GDM1 (cell line): ENCODE measurements around the gene RTN4.
"Not testable (repeated sequence)": the region's sequence is repeated elsewhere in the genome, so short reads cannot be mapped to it uniquely, and the experiment has no call there.

Experiments used
- DNase-seq: peaks from one replicate; lab custom pipeline; 2025; lab: John Stamatoyannopoulos, UW

The RTN4 gene

DNA sequence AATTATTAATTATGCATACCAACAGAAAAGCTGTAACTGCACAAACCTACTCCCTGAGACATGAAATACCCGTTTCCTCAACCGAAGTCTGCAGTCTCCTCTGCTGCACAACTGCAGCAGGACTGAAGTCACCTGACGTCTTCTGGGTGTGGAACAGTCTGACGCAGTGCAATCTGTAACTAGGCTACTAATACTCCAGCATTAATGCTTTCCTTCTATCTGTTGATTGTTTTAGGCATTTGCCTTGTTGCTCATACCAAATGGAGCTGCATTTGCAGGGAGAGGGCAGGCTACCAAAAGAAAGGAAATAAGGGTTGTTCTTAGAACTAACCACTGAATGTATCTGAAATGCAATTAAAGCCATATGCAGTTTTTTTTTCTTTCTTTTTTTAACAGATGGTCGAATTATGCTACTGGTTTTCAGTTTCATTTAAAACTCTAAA is 40.1 kb downstream of the RTN4 start:
- peak; percentile 40 for DNase-seq

DNA sequence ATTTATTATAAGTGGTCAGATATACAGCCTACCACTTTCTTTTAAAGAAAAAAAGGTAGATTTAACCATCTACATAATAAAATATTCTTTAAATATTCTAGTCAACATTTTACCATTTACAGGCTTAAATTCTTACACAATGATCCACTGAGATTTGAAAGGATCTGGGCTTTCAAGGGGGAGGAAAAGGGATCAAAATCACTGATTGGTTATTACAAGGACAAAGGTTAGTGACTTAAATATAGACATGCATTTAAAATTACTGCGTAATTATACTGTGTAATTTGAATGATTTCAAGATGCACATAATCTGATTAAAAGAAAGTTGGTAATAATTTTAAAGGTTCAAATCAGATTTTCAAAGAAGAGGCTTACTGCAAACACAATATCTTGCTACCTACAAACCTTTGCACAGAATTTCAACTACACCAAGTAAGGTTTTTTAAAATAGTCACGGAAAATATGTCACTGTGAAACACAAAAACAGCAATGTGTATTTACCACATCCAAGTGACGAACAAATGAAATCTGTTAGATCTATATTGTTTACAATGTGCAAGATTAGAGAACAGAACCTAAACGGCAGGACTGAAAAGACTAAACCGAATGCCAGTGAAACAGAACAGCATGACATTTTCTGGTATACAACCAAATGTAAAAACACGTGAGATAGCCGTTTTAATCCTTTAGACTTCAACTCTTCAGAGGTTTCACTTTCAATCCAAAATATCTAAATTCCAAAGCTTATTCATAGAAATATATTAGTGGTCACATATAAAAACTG is 40.8 kb downstream of the RTN4 start:
- no peak for DNase-seq

DNA sequence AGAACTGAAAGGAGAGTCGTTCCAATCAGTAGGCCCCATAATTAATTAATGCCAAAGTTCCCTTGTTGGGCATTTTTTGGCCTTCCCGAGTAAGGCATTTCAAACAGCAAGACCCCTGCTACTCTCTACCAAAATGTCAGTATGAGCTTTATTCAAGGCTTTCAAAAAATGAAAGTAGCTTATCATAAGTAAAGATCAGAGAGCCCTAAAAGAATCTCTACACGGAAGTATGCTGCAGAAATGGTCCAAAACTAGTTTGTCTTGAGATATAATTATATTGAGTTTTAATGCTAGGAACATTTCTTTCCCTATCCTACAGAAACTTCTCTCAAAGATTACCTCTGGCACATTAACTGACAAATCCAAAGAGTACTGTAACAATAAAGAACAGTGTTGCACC is 43.9 kb downstream of the RTN4 start:
- DNase-seq, result no peak

DNA sequence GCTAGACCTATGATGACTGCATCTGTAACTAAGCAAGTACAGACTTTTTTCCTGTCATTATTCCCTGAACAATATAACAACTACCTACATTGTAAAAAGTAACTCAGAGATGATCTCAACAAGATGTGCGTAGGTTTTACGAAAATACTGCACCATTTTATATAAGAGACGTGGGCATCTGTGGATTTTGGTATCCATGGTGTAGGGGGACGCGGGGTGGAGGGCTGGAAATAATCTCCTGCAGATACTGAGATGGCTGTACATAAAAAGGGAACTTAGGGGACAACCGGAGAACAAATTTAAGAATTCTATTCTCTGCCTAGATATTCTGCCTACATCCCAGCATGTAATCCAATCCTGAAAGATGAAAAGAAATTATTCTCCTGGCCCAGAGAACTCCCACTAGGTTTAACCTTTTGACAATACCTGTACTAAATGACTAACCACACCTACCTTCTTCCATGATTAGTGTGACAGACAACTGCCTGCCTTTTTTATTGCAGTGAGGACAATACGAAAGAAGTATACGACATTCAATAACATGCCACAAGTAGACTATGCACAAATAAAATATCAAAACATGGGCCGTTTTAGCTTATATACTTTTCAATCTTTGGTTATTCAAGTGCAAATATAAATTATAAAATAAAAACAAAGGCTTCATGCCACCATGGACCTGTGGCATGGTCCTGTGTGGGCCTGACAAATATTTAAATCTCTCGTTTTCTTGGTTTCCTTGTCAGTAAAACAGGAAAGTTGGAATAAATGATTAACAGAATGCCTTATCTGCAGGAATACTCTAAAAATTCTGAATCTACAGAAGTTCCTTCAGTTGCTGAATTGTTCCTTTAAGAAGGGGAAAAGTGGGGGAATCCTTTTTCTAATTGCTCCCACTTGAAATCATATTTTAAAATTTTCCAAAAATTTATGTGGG is 46.3 kb downstream of the RTN4 start:
- DNase-seq, result no peak

DNA sequence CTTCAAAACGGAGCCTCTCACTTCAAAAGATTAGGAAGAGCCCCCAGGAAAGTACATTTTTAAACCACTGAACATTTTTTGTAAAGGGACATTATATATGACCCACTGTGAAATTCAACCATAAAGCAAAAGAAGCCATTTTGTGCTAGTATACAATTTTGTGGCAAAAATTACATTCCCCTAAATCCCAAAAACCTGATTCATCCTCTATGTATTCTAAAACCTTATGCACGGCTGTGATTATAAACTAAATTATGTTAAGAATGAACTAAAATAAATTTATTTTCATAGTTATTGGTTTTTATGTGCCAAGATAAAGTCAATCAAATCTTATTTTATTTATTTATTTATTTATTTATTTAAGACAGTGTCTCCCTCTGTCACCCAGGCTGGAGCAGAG is 48.5 kb downstream of the RTN4 start:
- DNase-seq, result no peak

DNA sequence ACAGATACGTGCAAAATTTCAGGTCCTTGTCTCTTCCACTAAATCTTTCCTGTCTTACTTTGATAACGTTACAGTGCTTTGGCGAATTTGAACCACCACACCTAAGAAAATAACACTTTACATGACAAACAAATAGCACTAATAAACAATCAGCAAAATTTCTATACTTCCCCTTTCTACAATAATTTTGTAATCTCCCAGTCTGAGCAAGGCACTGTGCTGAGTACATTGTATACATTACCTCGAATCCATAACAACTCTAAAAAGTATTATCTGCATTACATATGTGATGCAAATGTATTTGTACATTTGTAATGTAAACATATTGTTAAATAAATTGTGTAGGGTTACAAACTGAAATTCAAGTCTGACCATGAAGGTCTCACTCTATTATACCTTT is 49.9 kb downstream of the RTN4 start:
- DNase-seq, result no peak

DNA sequence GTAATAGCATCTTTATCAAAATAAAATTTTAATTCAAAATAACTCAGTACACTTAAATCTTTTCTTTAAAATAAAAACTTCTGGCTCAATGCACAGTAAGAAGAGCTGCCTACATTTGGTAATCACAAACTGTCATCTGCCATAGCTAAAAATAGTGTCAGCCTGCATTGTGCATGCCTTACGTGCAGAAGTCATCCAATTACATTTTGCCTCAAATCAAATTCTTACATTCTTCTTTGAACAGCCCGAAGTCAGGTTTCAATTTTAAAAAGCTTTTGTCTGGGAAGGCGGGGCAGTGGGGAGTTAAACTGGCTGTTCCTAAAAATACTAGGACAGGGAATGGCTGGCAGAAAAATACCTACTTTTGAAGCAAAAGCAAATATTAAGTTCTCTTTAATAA is 51.1 kb downstream of the RTN4 start:
- DNase-seq, result no peak

DNA sequence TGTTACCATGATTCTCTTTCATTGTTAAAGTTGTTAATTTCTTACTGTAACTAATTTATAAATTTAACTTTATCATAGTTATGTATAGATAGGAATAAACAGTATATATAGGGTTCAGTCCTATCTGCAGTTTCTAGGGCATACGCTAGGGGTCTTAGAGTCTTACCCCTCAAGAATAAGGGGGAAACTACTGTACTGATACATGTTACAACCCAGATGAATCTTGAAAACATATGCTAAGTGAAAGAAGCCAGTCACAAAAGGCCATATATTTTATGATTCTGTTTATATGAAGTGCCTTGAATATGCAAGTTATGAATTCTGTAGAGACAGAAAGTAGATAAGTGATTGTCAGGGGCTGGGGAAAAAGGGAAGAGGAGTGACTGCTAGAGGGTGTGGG is 52.4 kb downstream of the RTN4 start:
- no peak for DNase-seq

DNA sequence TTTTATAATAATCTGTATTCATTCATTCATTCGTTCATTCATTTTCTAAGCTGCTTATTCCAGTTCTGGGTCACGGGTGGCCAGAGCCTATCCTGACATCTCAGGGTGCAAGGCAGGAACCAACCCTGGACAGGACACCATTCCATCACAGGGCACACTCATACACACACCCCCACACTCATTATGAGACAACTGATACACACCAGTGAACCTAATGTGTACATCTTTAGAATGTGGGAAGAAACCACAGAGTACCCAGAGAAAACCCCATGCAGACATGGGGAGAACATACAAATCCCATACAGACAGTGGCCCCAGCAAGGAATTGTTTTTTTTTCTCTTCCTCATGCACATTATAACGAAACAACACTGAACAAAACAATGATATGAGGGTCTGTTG is 54.7 kb downstream of the RTN4 start:
- no peak for DNase-seq

DNA sequence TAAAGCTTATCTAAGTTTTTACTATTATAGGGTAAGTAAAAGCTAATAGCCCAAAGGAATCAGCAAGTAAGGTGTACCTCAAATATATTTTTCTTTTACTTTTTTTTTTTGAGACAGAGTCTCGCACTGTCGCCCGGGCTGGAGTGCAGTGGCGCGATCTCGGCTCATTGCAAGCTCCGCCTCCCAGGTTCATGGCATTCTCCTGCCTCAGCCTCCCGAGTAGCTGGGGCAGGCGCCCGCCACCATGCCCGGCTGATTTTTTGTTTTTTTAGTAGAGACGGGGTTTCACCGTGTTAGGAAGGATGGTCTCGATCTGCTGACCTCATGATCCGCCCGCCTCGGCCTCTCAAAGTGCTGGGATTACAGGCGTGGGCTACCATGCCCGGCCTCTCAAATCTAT is 59.6 kb downstream of the RTN4 start:
- not testable (repeated sequence) for DNase-seq

DNA sequence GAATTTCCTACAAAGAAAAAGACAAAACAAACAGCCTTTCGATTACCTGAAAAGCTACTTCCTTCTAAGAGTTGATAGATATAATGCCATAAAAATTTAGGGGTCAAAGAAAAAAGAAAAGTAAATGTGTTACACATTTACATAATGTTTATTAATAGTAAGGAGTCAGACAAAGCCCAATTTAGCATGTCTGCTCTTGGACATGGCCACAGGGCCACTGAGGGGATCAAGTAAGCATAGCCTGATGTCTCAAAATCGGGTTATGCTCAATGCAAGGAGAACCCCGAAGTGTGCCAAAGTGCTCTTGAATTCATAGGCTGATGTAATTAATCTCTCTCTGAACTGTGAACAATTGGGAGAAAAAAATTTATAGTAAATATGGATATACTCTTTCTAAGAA is 61.6 kb downstream of the RTN4 start:
- no peak for DNase-seq

DNA sequence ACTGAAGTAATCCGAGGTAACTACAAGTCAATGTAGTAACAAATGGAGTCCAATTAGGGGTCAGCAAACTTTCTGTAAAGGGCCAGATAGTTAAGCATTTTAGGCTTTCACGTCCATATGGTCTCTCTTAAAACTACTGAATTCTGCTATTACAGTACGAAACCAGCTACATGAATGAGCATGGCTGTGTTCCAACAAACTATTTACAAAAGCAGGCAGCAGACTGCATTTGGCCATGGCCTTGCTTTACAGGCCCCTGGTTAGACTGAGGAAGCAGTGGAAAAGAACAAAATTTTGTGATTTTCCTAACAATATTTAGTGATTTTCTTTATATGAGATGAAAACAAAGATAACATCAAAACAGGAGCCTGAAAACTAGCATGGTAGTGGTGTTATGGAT is 64.0 kb downstream of the RTN4 start:
- no peak for DNase-seq

DNA sequence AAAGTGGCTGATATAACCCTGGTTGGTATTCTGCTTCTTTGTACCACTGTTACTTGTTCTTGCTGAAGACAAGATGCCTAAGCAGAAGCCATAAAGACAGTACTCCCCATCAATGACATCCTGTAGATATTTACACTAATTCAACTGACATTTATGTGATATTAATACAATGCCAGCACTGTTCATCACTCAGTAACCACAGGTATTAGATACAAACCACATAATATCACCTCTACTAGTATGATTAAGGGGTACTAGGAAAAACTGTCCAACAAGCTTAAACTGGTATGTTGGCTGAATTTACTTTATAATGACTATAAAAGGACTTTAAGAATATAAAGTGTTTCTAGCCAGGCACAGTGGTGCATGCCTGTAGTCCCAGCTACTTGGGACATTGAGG is 65.8 kb downstream of the RTN4 start:
- DNase-seq, result no peak

DNA sequence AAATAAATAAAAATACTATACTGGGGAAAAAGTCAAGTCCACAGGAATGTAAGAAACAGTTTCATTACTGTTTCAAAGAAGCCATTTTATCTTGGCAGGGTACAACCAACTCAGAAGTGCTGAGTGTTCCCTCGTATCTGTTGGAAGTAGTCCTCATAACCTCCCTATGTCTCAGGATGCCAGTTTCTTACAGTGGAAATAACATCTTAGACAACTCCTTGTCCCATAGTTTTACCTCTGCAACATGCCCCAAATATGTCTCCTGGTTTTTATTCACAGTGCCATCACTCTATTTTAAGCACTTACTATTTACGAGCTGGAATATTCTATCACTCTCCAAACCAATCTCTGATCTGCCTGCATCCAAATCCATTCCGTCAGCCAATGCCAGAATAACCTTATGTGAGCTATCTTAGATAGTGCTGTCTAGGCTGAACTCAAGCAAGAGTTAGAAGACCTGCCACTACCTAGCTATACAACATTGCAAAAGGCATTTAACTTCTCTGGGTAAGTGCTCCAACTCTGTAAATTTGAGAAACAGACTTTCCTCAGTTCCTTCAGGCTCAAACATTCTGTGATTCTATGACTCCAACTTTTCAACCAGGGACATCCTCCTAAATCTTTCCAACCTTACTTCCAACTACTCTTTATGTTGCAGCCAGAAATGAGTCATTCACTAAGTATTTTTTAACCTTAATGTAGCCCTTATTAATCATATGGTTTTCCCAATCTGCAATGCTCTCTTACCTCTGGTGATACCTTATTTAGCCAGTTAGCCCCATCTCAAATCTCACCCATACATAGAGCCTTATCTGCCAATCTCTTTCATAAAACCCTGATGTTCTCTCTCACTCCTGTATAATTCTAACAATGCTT is 66.7 kb downstream of the RTN4 start:
- DNase-seq, result no peak

DNA sequence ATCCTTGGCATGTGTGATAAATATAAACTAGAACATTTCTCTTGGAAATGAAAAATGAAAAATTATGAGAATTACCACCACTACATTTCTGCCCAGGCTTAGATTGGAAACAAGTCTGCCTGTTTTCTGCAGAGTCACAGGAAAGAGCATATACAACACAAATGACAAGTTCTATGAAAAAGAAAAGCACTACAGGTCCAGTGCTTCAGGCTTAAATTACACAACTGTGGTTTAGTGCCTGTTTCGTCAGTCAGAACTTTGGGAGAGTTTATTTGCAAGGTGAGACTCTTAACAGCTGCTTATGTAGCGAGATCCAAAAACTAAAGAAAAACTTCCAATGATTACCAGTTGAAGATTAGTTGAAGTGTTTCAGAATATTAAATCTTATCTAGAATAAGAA is 68.9 kb downstream of the RTN4 start:
- no peak for DNase-seq

DNA sequence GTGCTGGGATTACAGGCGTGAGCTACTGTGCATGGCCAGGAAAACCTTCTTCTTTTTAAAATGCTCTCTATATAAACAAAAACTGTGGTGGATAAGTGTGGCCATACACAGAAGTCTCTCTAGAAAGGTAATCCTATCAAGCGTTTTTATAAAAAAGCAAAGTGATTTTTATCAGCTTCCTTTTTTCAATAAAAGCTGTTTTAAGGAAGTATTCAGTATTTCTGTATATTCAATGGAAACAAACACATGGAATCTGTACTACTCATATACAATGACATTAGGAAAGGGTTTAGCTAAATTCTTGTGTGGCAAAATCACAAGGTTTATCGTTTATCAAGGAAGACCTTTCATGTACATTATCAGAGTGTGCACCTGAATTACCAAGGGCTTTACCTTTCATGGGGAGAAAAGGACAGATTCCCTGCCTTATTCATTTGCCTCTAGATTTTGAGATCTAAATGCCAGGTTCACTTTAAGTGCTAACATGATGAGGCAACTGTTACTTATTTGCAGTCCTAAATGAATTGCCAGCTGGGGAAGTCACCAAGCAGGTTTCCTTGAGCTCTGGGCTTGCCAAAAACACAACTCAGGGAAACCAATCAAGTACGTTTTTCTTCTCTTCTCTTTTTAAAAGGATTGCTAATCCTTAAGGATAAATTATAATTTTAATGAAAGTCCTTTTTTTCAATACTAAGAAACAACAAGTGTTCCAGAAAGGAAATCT is 70.8 kb downstream of the RTN4 start:
- no peak for DNase-seq

DNA sequence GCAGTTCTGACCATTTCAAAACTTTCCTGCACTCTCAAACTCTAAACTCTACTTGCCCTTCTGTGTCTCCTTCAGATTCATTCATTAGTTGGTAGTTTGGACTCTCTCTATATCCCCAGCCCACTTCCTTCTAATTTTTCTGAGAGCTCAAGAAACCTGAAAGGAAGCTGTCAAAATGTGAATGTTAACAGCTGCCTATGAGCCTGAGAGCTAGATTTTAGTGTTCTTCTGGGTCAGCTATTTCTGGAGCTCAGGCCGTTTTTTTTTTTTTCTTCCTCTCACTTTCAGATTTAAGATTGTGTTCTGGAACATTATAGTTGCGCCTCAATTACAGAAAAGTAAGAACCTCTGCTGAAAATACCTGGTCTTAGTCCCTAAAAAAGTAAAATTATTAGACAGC is 73.1 kb downstream of the RTN4 start:
- DNase-seq, result no peak

DNA sequence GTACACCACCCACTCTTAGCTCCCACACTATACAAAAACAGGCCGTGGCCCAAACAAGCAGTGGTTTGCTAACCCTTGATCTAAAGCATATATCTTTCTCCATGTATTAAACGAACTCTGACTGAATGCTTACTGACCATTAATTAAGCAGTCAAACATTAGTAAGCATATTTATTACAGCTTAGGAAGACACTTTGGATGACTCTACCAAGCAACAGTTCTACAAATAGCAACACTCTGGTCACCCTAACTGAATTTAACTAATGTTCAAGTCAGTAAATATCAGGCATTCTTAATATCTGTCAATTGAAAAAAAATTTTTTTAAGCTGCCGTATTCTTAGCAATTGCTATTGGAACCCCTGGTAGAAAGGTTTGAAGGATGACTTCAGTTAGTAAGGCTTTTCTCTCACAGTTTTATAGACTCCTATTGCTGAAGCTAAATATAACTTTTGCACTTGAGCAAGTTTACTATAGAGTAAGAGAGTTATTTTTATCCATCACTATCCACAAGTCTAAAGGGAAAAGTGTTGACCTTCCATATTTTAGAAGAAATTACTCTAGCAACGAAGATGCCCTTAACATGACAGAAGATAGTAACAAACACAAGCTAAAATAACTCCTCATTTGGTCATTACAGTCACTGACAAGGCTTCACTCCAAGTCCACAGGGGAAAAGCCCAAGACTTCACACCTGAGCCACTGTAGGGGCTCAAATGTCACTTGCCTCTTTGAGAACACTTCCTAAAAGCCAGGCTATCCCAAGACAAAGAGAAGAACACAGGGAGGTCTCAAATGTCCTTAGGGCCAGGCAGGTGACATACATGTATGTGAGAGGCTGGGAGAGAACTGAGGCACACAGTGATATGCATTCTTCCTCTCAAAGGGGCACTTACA is 74.4 kb downstream of the RTN4 start:
- DNase-seq, result no peak

DNA sequence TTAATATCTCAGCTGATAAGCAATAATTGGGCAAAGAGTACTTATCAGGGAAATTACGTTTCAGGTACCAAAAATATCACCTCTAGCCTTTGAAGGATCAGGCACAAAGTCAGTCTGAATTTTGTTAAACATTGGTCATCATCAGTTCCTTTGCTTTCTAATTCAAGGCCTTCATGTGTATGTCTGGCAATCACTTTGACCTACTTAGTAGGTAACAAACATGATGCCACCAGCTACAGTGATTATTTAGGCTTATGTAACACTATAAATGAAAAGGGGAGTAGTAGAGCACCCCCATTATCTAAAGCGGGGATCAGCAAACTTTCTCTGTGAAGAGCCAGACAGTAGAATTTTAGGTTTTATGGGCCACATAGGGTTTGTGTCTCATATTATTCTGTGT is 75.1 kb downstream of the RTN4 start:
- DNase-seq, result no peak

DNA sequence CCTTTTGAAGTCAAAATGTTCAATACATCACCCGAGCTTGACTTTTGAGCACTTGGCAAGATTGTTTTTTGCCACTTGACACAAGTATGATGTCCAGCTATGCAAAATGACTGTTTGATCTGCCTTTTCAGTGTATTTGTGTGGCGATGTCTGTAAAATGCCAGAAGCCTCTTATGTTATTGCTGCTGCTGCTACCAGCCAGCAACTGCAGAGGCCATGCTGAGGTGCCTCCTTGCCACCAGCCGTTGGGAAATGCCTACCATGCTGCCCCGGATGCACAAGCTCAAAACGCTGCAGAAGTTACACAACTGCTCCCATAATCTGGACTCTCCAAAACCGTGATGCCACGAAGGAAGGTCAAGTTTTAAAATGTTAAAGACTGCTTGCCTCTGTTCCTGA is 80.3 kb downstream of the RTN4 start:
- DNase-seq, result no peak
